Occipital lobe (tissue), 2 donors: ENCODE results near the gene LIN28A. TPM values are rescaled to one million over a fixed set of nuclear protein-coding genes. Genes with fewer than 3 reads are reported as not detected.

Experiments
- DNase-seq: peaks from one replicate; lab custom pipeline; 2025; lab: John Stamatoyannopoulos, UW
- total RNA-seq: library from RNA; depleted of rRNA; stranded (reverse); fragments of >200 nt; gene quantifications from one replicate; pipeline ENCODE4 v1.2.3, GENCODE V29; 2014

Gene LIN28A
- total RNA-seq, 1 donor from 2014 or later = not detected

- DNase-seq = no peak
Measured at GRCh38 chr1:26478988-26479387, 68.4 kb downstream of the LIN28A start.

Other genes with a start within 250 kb of the LIN28A start
- not detected for gene C1orf232, start 241.9 kb upstream of the LIN28A start, total RNA-seq
- gene ZNF593, start 240.9 kb upstream of the LIN28A start, total RNA-seq = 8.0 TPM
- not detected for gene ZNF593OS, start 239.0 kb upstream of the LIN28A start, total RNA-seq
- 3.1 TPM for gene CNKSR1, start 233.3 kb upstream of the LIN28A start, total RNA-seq
- not detected for gene CATSPER4, start 220.2 kb upstream of the LIN28A start, total RNA-seq
- gene CEP85, start 176.6 kb upstream of the LIN28A start, total RNA-seq = 11.5 TPM
- gene SH3BGRL3, start 130.7 kb upstream of the LIN28A start, total RNA-seq = 8.4 TPM
- gene UBXN11, start 104.2 kb upstream of the LIN28A start, total RNA-seq = 5.0 TPM
- gene CD52, start 92.9 kb upstream of the LIN28A start, total RNA-seq = 1.1 TPM
- gene CRYBG2, start 56.7 kb upstream of the LIN28A start, total RNA-seq = 1.1 TPM
- not detected for gene ZNF683, start 38.1 kb upstream of the LIN28A start, total RNA-seq
- gene DHDDS, start 21.5 kb downstream of the LIN28A start, total RNA-seq = 27.3 TPM
- 228 TPM for gene HMGN2, start 61.6 kb downstream of the LIN28A start, total RNA-seq
- gene RPS6KA1, start 118.9 kb downstream of the LIN28A start, total RNA-seq = 4.2 TPM